Sigmoid colon (tissue), 4 donors: ENCODE results near the gene CDH22.

ENCODE experiments used
- POLR2AphosphoS5 ChIP-seq, 4 donors: sonication (generic); formaldehyde crosslinking; IDR thresholded peaks; one replicate each; pipeline ENCODE4 v1.6.1; 2017; ENCODE audit warnings: antibody characterized with exemption in 4 of 4
- TF ChIP-seq, protein P1 (sequence below), 4 experiments: fragments of 450-650 bp in 3 of 4; fragments of 200-600 bp in 1 of 4; IDR thresholded peaks; one replicate each; pipeline ENCODE4 v1.5.1; 2016 to 2019; ENCODE audit warnings: antibody characterized with exemption in 4 of 4, mild to moderate bottlenecking in 3 of 4, moderate library complexity in 2 of 4

DNA sequence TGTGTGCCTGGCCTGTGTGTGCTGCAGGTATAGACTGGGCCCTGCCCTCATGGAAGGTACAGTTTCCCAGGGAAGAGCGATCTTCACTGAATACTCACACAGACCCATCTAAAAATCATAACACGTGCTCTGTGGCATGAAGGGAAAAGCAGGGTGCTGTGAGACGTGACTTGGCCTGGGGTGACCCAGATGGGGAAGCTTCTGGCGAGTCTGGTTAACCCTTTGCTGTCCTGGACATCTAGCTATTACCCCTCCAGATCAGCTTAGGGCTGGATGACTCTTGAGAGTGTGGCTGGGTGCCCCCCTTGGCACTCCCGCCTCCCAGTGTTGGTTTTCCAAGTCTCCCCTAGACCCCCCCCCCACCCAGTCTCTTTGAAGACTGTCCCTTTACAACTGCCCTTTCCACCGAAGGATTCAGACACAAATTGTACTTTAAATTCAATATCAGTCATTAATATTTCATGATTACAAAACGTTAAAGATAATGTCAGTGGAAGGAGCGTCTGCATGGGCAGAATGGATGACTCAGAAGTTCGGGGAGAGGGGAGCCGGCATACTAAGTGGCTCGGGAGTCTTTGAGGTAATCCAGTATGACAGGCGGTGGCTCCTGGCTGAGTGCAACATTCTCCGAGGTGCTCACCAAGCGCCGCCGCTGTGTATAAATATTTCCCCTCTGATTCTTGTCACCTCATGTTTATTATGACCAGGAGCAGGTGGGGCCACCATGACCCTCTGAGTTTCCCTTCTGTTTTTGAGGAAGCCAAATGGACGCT lies 112.8 kb downstream of the CDH22 start:
- TF ChIP-seq POLR2AphosphoS5 (IDR thresholded peaks at IDR 0.05), result no peak
- TF ChIP-seq, protein P1, sequence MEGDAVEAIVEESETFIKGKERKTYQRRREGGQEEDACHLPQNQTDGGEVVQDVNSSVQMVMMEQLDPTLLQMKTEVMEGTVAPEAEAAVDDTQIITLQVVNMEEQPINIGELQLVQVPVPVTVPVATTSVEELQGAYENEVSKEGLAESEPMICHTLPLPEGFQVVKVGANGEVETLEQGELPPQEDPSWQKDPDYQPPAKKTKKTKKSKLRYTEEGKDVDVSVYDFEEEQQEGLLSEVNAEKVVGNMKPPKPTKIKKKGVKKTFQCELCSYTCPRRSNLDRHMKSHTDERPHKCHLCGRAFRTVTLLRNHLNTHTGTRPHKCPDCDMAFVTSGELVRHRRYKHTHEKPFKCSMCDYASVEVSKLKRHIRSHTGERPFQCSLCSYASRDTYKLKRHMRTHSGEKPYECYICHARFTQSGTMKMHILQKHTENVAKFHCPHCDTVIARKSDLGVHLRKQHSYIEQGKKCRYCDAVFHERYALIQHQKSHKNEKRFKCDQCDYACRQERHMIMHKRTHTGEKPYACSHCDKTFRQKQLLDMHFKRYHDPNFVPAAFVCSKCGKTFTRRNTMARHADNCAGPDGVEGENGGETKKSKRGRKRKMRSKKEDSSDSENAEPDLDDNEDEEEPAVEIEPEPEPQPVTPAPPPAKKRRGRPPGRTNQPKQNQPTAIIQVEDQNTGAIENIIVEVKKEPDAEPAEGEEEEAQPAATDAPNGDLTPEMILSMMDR (IDR thresholded peaks at IDR 0.05), result no peak
